ENCODE measurements around the gene PTGR1. TPM values are rescaled to one million over a fixed set of nuclear protein-coding genes. Genes with fewer than 3 reads are reported as not detected.

The PTGR1 gene
- total and polyA plus RNA-seq, 7 experiments from 2014 or later, result 0.21 to 0.92 (median 0.50) TPM; not detected in 3

GRCh38 chr9:111637421-111637950 lies 38.0 kb upstream of the PTGR1 start:
- H3K4me1 ChIP-seq (ENCODE audit: control insufficient read depth in 2 of 2, insufficient read depth in 2 of 2, low read length in 2 of 2), result peaks cover 5 to 6% of the 10 kb centered on the region in 2 donors
- ChIA-PET CTCF (interaction anchor here (0.6 kb wide), 1 partner anchor 38 kb away, joined by 3 read pairs; no protein-coding TSS in a partner anchor), POLR2A (no interaction called here)
- Mint-ChIP-seq H3K4me3 (no peak overlapping the region), H3K27ac (no peak overlapping the region), H3K27me3 (no peaks in the 10 kb centered on the region), H3K36me3 (peaks cover 0 to 7% (median 5%) of the 10 kb centered on the region in 5 donors), H3K9me3 (no peaks in the 10 kb centered on the region), H3K4me1 (peaks cover 21 to 37% (median 34%) of the 10 kb centered on the region in 7 donors)
- ATAC-seq (no peak), DNase-seq (no peak)
- intact Hi-C loops (cut with micrococcal nuclease), result loop anchor here (5.0 to 10.0 kb wide), 2 partner anchors 425 to 847 kb away; partner anchors contain the start of gene KIAA1958 (in 1 of the 2)
- H3K36me3 ChIP-seq (ENCODE audit: control insufficient read depth in 2 of 3, insufficient read depth in 3 of 3, low read length in 3 of 3), result no peaks in the 10 kb centered on the region
- H3K27me3 ChIP-seq (ENCODE audit: control insufficient read depth in 2 of 2, insufficient read depth in 2 of 2, low read length in 2 of 2), result no peaks in the 10 kb centered on the region
- no peak overlapping the region for H3K4me3 ChIP-seq (ENCODE audit: low read length)
- no peak overlapping the region for H3K27ac ChIP-seq (ENCODE audit: low read depth, low read length)
- no peaks in the 10 kb centered on the region for H3K9me3 ChIP-seq (ENCODE audit: control insufficient read depth in 2 of 3, low read length in 3 of 3)

GRCh38 chr9:111634860-111635259 lies 35.4 kb upstream of the PTGR1 start:
- H3K27ac ChIP-seq (ENCODE audit: low read depth, low read length), result no peak overlapping the region
- no peaks in the 10 kb centered on the region for H3K9me3 ChIP-seq (ENCODE audit: control insufficient read depth in 2 of 3, low read length in 3 of 3)
- ATAC-seq (no peak), DNase-seq (no peak)
- no peak overlapping the region for H3K27ac Mint-ChIP-seq
- H3K4me3 Mint-ChIP-seq, result no peak overlapping the region
- peaks cover 29 to 57% (median 47%) of the 10 kb centered on the region in 7 donors for H3K4me1 Mint-ChIP-seq
- intact Hi-C loops (cut with micrococcal nuclease), result loop anchor here (5.0 to 10.0 kb wide), 3 partner anchors 427 to 1082 kb away; partner anchors contain the start of genes INIP (in 1 of the 2) and KIAA1958 (in 1 of the 2)
- H3K36me3 ChIP-seq (ENCODE audit: control insufficient read depth in 2 of 3, insufficient read depth in 3 of 3, low read length in 3 of 3), result no peaks in the 10 kb centered on the region
- ChIA-PET POLR2A (no interaction called here), CTCF (no interaction called here)
- H3K27me3 Mint-ChIP-seq, result no peaks in the 10 kb centered on the region
- H3K9me3 Mint-ChIP-seq, result peaks cover 0 to 2% (median 0%) of the 10 kb centered on the region in 11 donors
- H3K27me3 ChIP-seq (ENCODE audit: control insufficient read depth in 2 of 2, insufficient read depth in 2 of 2, low read length in 2 of 2), result no peaks in the 10 kb centered on the region
- H3K36me3 Mint-ChIP-seq, result peaks cover 0 to 7% (median 6%) of the 10 kb centered on the region in 5 donors
- H3K4me3 ChIP-seq (ENCODE audit: low read length), result no peak overlapping the region
- peaks cover 14 to 21% of the 10 kb centered on the region in 2 donors for H3K4me1 ChIP-seq (ENCODE audit: control insufficient read depth in 2 of 2, insufficient read depth in 2 of 2, low read length in 2 of 2)

- H3K4me3 Mint-ChIP-seq, result peak overlapping the region in 7 of 10 donors; percentile 19 to 92 (median 64)
- peaks cover 29 to 57% (median 47%) of the 10 kb centered on the region in 7 donors for H3K4me1 Mint-ChIP-seq
- Histone ChIP-seq H3K4me1 (ENCODE audit: control insufficient read depth in 2 of 2, insufficient read depth in 2 of 2, low read length in 2 of 2) (peaks cover 14 to 21% of the 10 kb centered on the region in 2 donors), H3K27me3 (ENCODE audit: control insufficient read depth in 2 of 2, insufficient read depth in 2 of 2, low read length in 2 of 2) (no peaks in the 10 kb centered on the region), H3K9me3 (ENCODE audit: control insufficient read depth in 2 of 3, low read length in 3 of 3) (no peaks in the 10 kb centered on the region), H3K27ac (ENCODE audit: low read depth, low read length) (no peak overlapping the region), H3K4me3 (ENCODE audit: low read length) (no peak overlapping the region), H3K36me3 (ENCODE audit: control insufficient read depth in 2 of 3, insufficient read depth in 3 of 3, low read length in 3 of 3) (no peaks in the 10 kb centered on the region)
- H3K9me3 Mint-ChIP-seq, result peaks cover 0 to 2% (median 0%) of the 10 kb centered on the region in 11 donors
- ChIA-PET CTCF (interaction anchor here (0.6 kb wide), 1 partner anchor 309 kb away, joined by 3 read pairs; no protein-coding TSS in a partner anchor), POLR2A (no interaction called here)
- no peak for DNase-seq
- intact Hi-C loops (cut with micrococcal nuclease), result loop anchor here in 1 of 2 donors (5.0 to 10.0 kb wide), 2 partner anchors 851 to 1084 kb away; partner anchors contain the start of genes INIP and KIAA1958
- H3K27ac Mint-ChIP-seq, result peak overlapping the region in 4 of 9 donors; percentile 19 to 62 (median 36)
- H3K27me3 Mint-ChIP-seq, result no peaks in the 10 kb centered on the region
- ATAC-seq, result no peak
- H3K36me3 Mint-ChIP-seq, result peaks cover 0 to 7% (median 6%) of the 10 kb centered on the region in 5 donors
These were observed 33.9 kb upstream of the PTGR1 start for GRCh38 chr9:111633389-111633736.

- no peak overlapping the region for H3K27ac ChIP-seq (ENCODE audit: low read depth, low read length)
- no peak for ATAC-seq
- H3K4me3 ChIP-seq (ENCODE audit: low read length), result no peak overlapping the region
- no peaks in the 10 kb centered on the region for H3K27me3 Mint-ChIP-seq
- DNase-seq, result no peak
- H3K36me3 Mint-ChIP-seq, result peaks cover 0 to 7% (median 6%) of the 10 kb centered on the region in 5 donors
- H3K4me3 Mint-ChIP-seq, result peak overlapping the region; percentile 64 to 97 (median 92)
- H3K27ac Mint-ChIP-seq, result peak overlapping the region in 4 of 9 donors; percentile 19 to 62 (median 50)
- POLR2A ChIA-PET, result interaction anchor here (0.7 kb wide), 1 partner anchor 28 kb away, joined by 5 read pairs; the partner anchor contains the start of gene GNG10
- H3K9me3 Mint-ChIP-seq, result peaks cover 0 to 2% (median 0%) of the 10 kb centered on the region in 11 donors
- peaks cover 29 to 57% (median 47%) of the 10 kb centered on the region in 7 donors for H3K4me1 Mint-ChIP-seq
- CTCF ChIA-PET, result interaction anchor here (0.6 to 0.7 kb wide), 2 partner anchors 24 to 310 kb away, joined by 3 read pairs; no protein-coding TSS in a partner anchor
- H3K9me3 ChIP-seq (ENCODE audit: control insufficient read depth in 2 of 3, low read length in 3 of 3), result no peaks in the 10 kb centered on the region
- no peaks in the 10 kb centered on the region for H3K36me3 ChIP-seq (ENCODE audit: control insufficient read depth in 2 of 3, insufficient read depth in 3 of 3, low read length in 3 of 3)
- H3K27me3 ChIP-seq (ENCODE audit: control insufficient read depth in 2 of 2, insufficient read depth in 2 of 2, low read length in 2 of 2), result no peaks in the 10 kb centered on the region
- peaks cover 14 to 21% of the 10 kb centered on the region in 2 donors for H3K4me1 ChIP-seq (ENCODE audit: control insufficient read depth in 2 of 2, insufficient read depth in 2 of 2, low read length in 2 of 2)
- intact Hi-C loops (cut with micrococcal nuclease), result loop anchor here in 1 of 2 donors (5.0 to 10.0 kb wide), 2 partner anchors 852 to 1084 kb away; partner anchors contain the start of genes INIP and KIAA1958
These were observed 33.4 kb upstream of the PTGR1 start for GRCh38 chr9:111632695-111633388.

GRCh38 chr9:111632060-111632459 lies 32.6 kb upstream of the PTGR1 start:
- Mint-ChIP-seq H3K4me3 (peak overlapping the region; percentile 81 to 97 (median 92)), H3K27ac (peak overlapping the region in 8 of 9 donors; percentile 53 to 93 (median 88)), H3K4me1 (peaks cover 29 to 57% (median 47%) of the 10 kb centered on the region in 7 donors), H3K27me3 (no peaks in the 10 kb centered on the region), H3K9me3 (peaks cover 0 to 2% (median 0%) of the 10 kb centered on the region in 11 donors), H3K36me3 (peaks cover 0 to 7% (median 6%) of the 10 kb centered on the region in 5 donors)
- CTCF ChIA-PET, result no interaction called here
- ATAC-seq (no peak), DNase-seq (no peak)
- Histone ChIP-seq H3K27me3 (ENCODE audit: control insufficient read depth in 2 of 2, insufficient read depth in 2 of 2, low read length in 2 of 2) (no peaks in the 10 kb centered on the region), H3K4me3 (ENCODE audit: low read length) (peak overlapping the region; percentile 82), H3K27ac (ENCODE audit: low read depth, low read length) (peak overlapping the region; percentile 83), H3K4me1 (ENCODE audit: control insufficient read depth in 2 of 2, insufficient read depth in 2 of 2, low read length in 2 of 2) (peaks cover 14 to 21% of the 10 kb centered on the region in 2 donors), H3K36me3 (ENCODE audit: control insufficient read depth in 2 of 3, insufficient read depth in 3 of 3, low read length in 3 of 3) (no peaks in the 10 kb centered on the region), H3K9me3 (ENCODE audit: control insufficient read depth in 2 of 3, low read length in 3 of 3) (no peaks in the 10 kb centered on the region)
- intact Hi-C loops (cut with micrococcal nuclease), result loop anchor here in 1 of 2 donors (5.0 to 10.0 kb wide), 2 partner anchors 853 to 1085 kb away; partner anchors contain the start of genes INIP and KIAA1958
- POLR2A ChIA-PET, result interaction anchor here (0.6 to 1.9 kb wide), 7 partner anchors 19 to 545 kb away, joined by 3 to 11 read pairs (median 3); partner anchors contain the start of gene GNG10

Data from naive thymus-derived CD4-positive, alpha-beta T cell (primary cell).